Esophagus squamous epithelium (tissue), 5 donors: ENCODE measurements around the gene DHDDS. TPM values are rescaled to one million over a fixed set of nuclear protein-coding genes. Genes with fewer than 3 reads are reported as not detected.
"Not testable (repeated sequence)": the region's sequence is repeated elsewhere in the genome, so short reads cannot be mapped to it uniquely, and the experiment has no call there.

Experiments
- DNase-seq: peaks from one replicate; lab custom pipeline; 2025; lab: John Stamatoyannopoulos, UW
- H3K27ac ChIP-seq, 4 donors: fragments of 200-600 bp; sonication (generic); one replicate each; pipeline ENCODE4 v1.5.1; 2016 to 2019; ENCODE audit warnings: mild to moderate bottlenecking in 1 of 4
- H3K27me3 ChIP-seq, 4 donors: fragments of 200-600 bp; sonication (generic); 1 replicate in 3 of 4; 2 replicates in 1 of 4; pipeline versions ENCODE4 v1.5.1 to v1.6.0; 2017 to 2021; ENCODE audit warnings: antibody characterized with exemption in 1 of 4
- H3K36me3 ChIP-seq, 3 donors: fragments of 200-600 bp; sonication (generic); one replicate each; pipeline ENCODE4 v1.5.1; 2016 to 2019
- H3K4me1 ChIP-seq, 3 donors: fragments of 200-600 bp; sonication (generic); one replicate each; pipeline ENCODE4 v1.5.1; 2017 to 2019
- H3K4me3 ChIP-seq, 4 donors: fragments of 200-600 bp; sonication (generic); 1 replicate in 3 of 4; 2 replicates in 1 of 4; pipeline ENCODE4 v1.5.1; 2016 to 2019; ENCODE audit warnings: mild to moderate bottlenecking in 2 of 4, moderate library complexity in 1 of 4
- H3K9me3 ChIP-seq, 3 donors: fragments of 200-600 bp; sonication (generic); one replicate each; pipeline ENCODE4 v1.5.1; 2016 to 2019
- POLR2A ChIP-seq, 4 donors: fragments of 450-650 bp; IDR thresholded peaks; one replicate each; pipeline ENCODE4 v1.6.1; 2017; ENCODE audit warnings: antibody characterized with exemption in 4 of 4, mild to moderate bottlenecking in 4 of 4, moderate library complexity in 3 of 4
- WGBS, 2 donors: methylation state at CpG; one replicate each; pipeline ENCODE4 v1.1.5; 2018; 5-methylcytosine and 5-hydroxymethylcytosine counted together
- intact Hi-C: fragments of 100-400 bp; cut with DNase I; formaldehyde crosslinking; loops from one replicate; pipeline ENCODE4 v1.15.0; 2022
- total RNA-seq, 4 donors: library from RNA; depleted of rRNA; stranded (reverse); fragments of >200 nt; gene quantifications; one replicate each; pipeline ENCODE4 v1.1.0, GENCODE V29; 2016
- TF ChIP-seq, protein P1 (sequence below), 6 experiments: fragments of 450-650 bp in 4 of 6; fragments of 200-600 bp in 2 of 6; sonication (generic) in 2 of 6; IDR thresholded peaks; one replicate each; pipeline ENCODE4 v1.5.1; 2016 to 2019; ENCODE audit warnings: antibody characterized with exemption in 6 of 6, mild to moderate bottlenecking in 4 of 6, moderate library complexity in 4 of 6
- donor health status: DM: yes; HTN: yes; CAD: no.

Gene DHDDS
- total RNA-seq, 4 donors from 2014 or later: 30.3 to 49.7 (median 37.9) TPM

DNA sequence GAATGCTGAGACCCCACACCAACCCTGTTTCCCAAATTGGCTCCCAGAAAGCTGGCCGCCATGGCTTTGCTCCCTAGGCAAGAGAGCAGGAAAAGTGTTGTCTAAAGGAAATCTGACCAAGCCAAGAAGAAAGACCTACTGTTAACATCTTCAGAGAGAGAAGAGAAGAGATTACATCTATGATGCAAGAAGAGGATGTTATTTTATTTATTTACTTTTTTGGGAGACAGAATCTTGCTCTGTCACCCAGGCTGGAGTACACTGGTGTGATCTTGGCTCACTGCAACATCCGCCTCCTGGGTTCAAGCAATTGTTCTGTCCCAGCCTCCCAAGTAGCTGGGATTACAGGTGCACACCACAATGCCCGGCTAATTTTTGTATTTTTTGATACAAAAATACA is 61.8 kb downstream of the DHDDS start:
- Histone ChIP-seq H3K4me3 (no peak overlapping the region), H3K27me3 (no peaks in the 10 kb centered on the region), H3K4me1 (no peaks in the 10 kb centered on the region), H3K27ac (no peak overlapping the region), H3K9me3 (no peaks in the 10 kb centered on the region), H3K36me3 (no peaks in the 10 kb centered on the region)
- no peak for DNase-seq
- 78 to 79% methylated on average over 3 of the region's 3 CpGs for WGBS, 2 donors
- intact Hi-C loops: no loop called here
- no peak for TF ChIP-seq POLR2A (IDR thresholded peaks at IDR 0.05)
- TF ChIP-seq, protein P1, sequence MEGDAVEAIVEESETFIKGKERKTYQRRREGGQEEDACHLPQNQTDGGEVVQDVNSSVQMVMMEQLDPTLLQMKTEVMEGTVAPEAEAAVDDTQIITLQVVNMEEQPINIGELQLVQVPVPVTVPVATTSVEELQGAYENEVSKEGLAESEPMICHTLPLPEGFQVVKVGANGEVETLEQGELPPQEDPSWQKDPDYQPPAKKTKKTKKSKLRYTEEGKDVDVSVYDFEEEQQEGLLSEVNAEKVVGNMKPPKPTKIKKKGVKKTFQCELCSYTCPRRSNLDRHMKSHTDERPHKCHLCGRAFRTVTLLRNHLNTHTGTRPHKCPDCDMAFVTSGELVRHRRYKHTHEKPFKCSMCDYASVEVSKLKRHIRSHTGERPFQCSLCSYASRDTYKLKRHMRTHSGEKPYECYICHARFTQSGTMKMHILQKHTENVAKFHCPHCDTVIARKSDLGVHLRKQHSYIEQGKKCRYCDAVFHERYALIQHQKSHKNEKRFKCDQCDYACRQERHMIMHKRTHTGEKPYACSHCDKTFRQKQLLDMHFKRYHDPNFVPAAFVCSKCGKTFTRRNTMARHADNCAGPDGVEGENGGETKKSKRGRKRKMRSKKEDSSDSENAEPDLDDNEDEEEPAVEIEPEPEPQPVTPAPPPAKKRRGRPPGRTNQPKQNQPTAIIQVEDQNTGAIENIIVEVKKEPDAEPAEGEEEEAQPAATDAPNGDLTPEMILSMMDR (IDR thresholded peaks at IDR 0.05): no peak

DNA sequence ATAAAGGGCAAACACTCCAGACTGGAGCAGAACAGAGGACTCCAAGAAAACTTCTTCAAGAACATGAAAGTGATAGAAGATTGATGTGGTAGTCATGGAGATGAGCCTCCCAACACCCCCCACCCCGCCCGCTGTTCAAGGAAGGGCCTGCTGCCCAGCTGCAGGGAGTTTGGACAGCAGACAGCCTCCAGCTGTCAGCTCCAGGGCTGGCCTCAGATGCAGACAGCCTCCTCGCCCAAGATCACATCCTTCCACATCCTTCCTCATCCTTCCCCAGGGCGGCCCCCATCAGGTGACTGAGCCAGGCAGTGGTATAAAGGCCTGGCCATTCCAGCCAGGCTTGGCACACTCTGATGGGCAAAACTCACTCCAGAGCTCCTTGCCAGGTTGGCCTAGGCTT is 64.7 kb downstream of the DHDDS start:
- no peaks in the 10 kb centered on the region for H3K36me3 ChIP-seq
- no peak overlapping the region for H3K4me3 ChIP-seq
- intact Hi-C loops: no loop called here
- no peak overlapping the region for H3K27ac ChIP-seq
- no peak for DNase-seq
- H3K27me3 ChIP-seq: no peaks in the 10 kb centered on the region
- 31 to 46% methylated on average over 2 to 4 of the region's 4 CpGs for WGBS, 2 donors
- peaks cover 0 to 21% (median 9%) of the 10 kb centered on the region in 3 donors for H3K4me1 ChIP-seq
- no peak for TF ChIP-seq POLR2A (IDR thresholded peaks at IDR 0.05)
- TF ChIP-seq, protein P1 (IDR thresholded peaks at IDR 0.05): no peak
- H3K9me3 ChIP-seq: no peaks in the 10 kb centered on the region

DNA sequence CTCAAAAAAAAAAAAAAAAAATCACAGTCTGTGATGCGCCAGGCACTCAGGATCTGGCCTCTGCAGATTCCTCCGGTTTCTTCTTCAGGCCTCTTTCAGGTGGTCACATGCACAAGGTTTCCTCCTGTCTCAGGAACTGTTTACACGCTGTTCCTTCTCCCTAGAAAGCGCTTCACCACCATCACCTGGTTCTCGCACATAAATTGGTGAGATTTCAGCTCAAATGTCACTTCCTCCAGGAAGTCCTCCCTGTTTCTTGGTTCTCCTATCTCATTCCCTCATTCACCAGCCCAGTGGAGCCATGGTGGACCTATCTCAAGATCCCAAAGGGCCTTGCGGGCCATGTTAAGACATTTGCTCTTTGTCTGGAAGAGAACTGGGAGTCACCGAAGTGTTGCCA is 66.8 kb downstream of the DHDDS start:
- intact Hi-C loops: no loop called here

DNA sequence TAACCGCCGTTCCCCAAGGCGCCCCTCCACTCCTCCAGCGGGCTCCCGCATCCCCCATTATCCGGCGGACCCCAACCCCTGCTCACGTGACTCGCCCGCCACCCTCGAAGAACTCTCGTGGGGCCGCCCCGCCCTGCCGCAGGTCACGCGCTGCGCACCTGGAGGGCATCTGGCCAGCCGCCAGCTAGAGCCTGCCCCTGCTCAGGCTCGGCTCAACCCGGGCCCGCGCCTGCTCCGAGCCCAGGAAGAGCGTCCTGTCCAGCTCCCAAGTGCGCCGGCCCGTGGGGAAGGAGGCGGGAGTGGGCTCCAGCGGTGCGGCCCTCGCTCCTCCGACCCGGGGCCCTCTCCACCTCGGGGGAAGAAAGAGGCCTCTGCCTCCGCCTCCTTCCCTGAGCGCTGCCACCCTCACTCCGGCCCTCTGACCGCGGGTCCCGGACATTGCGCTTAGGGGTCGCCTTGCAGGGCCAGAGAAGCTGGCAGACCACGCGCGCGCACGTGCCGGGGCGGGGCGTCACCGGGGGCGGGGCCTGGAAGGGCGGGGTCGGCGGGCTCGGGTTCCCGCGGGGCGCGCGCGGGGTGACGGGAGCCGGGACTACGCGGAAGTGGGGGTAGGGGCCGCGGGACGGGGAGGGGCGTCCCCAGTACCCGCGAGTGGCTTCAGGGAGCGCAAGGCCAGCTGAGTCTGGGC is 68.5 kb downstream of the DHDDS start:
- WGBS, 2 donors: no CpG with 5 or more reads among the region's 74 CpGs
- H3K4me1 ChIP-seq: peaks cover 0 to 21% (median 10%) of the 10 kb centered on the region in 3 donors
- peak overlapping the region; percentile 71 to 78 (median 74) for H3K4me3 ChIP-seq
- TF ChIP-seq POLR2A (IDR thresholded peaks at IDR 0.05): peak in 2 of 4 donors; percentile 57 to 66
- TF ChIP-seq, protein P1 (IDR thresholded peaks at IDR 0.05): no peak
- H3K27me3 ChIP-seq: no peaks in the 10 kb centered on the region
- no peaks in the 10 kb centered on the region for H3K36me3 ChIP-seq
- H3K27ac ChIP-seq: peak overlapping the region; percentile 91 to 96 (median 94)
- no peaks in the 10 kb centered on the region for H3K9me3 ChIP-seq
- DNase-seq: peak; percentile 66
- intact Hi-C loops: loop anchor here (10.0 kb wide), 1 partner anchor 284 kb away; the partner anchor contains the start of gene PIGV

More for the DNA sequence above, 66.8 kb downstream of the DHDDS start:
- TF ChIP-seq POLR2A (IDR thresholded peaks at IDR 0.05): no peak
- TF ChIP-seq, protein P1 (IDR thresholded peaks at IDR 0.05): no peak
- no peaks in the 10 kb centered on the region for H3K9me3 ChIP-seq
- no peaks in the 10 kb centered on the region for H3K27me3 ChIP-seq
- no peak overlapping the region for H3K4me3 ChIP-seq
- no peaks in the 10 kb centered on the region for H3K36me3 ChIP-seq
- no peak overlapping the region for H3K27ac ChIP-seq
- H3K4me1 ChIP-seq: peaks cover 0 to 21% (median 10%) of the 10 kb centered on the region in 3 donors
- no peak for DNase-seq
- WGBS, 2 donors: 90 to 99% methylated on average over 6 to 7 of the region's 7 CpGs

DNA sequence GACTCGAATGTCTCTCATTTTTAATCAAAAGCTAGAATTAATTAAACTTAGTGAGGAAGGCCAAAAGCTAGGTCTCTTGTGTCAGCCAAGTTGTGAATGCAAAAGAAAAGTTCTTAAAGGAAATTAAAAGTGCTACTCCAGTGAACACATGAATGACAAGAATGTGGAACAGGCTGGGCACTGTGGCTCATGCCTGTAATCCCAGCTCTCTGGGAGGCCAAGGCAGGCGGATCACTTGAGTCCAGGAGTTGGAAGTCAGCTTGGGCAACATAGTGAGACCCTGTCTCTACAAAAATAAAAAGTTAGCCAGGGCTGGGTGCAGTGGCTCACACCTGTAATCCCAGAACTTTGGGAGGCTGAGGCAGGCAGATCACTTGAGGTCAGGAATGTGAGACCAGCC is 78.6 kb downstream of the DHDDS start:
- H3K27me3 ChIP-seq, H3K4me1 ChIP-seq, H3K27ac ChIP-seq, H3K9me3 ChIP-seq, H3K36me3 ChIP-seq, H3K4me3 ChIP-seq, intact Hi-C loops, DNase-seq: not testable (repeated sequence)
- WGBS, 2 donors: 53 to 71% methylated on average over 2 of the region's 2 CpGs

DNA sequence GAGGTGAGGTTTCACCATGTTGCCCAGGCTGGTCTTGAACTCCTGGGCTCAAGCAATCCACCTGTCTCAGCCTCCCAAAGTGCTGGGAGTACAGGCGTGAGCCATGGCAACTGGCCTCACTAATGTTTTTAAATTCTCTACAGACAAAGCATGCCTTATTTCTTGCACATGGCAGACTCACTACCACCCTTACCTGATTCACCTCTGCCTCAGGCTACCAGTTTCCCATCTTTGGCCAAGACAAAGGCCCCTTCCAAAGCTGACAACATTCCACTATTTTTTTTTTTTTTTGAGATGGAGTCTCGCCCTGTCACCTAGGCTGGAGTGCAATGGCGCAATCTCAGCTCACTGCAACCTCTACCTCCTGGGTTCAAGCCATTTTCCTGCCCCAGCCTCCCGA is 83.7 kb downstream of the DHDDS start:
- H3K27me3 ChIP-seq, H3K36me3 ChIP-seq, H3K9me3 ChIP-seq, DNase-seq, intact Hi-C loops, H3K4me3 ChIP-seq, H3K4me1 ChIP-seq, H3K27ac ChIP-seq: not testable (repeated sequence)
- WGBS, 2 donors: 60 to 70% methylated on average over 2 to 3 of the region's 4 CpGs
